Measurements from ENCODE around the gene CELF2.

The CELF2 gene

DNA sequence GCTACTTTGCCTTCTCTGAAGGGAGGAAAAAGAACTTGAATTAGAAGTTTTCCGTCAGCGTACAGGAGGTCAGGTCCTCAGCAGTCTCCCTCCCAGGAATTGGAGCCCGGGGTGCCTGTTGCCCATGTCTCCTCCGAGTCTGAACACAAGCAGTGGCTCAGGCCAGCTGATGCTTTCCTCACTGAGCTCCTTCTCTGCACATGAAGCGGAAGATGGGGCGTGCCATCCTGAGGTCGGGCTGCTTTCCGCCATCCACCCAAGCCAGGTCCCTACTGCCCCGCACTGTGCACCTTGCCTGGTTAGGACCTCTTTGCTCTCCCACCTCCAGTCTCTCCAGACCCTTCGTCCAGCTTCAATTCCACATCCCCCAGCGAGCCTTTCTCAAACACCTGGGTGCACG is 237.5 kb downstream of the CELF2 start:
- no peak for DNase-seq

DNA sequence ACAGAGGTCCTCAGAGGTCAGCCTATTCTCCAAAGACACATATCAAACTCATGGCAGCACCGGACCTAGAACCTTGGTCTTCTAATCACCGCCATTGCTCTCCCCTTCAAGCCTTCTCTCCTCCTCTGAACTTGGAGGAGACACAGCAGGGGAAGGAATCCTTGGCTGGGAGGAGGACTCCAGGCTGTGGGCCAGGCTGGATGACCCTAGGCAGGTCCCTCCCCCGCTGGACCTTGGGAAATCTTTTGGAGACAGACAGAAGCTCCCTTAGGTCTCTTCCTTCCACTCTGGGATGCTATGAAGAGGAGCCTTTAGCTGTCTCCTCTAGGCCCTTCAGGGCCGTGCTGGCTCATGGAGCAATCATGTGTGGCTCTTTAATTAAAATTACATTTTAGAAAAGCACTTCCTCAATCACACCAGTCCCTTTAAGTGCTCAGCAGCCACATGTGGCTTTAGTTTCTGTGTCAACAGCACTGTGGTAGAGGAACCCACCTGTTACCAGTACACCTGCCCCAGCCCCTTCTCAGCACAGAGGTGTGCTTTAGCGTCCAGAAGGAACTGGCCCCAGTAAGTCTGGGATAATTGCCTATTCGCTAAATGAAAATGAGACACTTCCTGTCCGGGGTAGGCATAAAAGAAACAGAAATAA is 238.2 kb downstream of the CELF2 start:
- no peak for DNase-seq

GRCh38 chr10:11256896-11257295 is 239.2 kb downstream of the CELF2 start:
- no peak for DNase-seq

GRCh38 chr10:11257440-11258090 is 239.9 kb downstream of the CELF2 start:
- DNase-seq = no peak

DNA sequence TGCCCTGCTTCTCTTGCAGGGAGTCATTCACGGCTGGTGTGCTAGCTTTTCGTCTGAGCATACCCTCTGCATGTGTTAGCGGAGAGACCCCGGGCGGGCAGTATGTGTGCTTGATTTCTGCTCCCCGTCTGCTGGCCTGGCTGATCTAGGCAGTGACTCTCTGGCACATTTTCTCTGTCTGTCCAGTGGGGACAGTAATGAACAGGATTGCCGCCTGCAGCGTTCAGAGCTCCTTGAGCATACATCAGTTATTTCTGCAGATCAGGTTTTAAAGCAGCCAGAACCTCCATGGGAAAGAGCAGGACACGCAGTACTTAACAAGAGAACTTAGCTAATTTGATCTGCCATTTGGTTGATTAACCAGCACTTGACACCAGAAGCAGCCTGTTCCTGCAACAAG is 242.5 kb downstream of the CELF2 start:
- peak; percentile 51 for DNase-seq

DNA sequence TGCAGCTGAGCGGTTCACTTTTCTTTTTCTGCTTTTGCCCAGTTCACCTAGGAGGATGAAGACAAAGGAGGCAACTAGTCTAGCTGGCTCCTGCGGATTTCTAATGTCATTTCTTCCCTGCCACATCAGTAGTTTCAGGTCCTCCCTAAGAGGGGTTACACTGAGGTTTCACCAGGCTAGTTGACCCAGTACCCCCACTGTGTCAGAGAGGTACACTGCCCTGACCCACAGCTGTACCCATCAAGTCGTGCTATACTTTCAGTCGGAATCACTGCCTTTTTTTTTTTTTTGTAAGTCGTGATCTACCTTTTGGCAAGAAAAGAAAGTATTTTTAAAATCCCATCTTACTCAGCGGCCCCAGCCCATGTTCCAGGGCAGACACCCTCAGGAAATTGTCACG is 243.5 kb downstream of the CELF2 start:
- DNase-seq = no peak

DNA sequence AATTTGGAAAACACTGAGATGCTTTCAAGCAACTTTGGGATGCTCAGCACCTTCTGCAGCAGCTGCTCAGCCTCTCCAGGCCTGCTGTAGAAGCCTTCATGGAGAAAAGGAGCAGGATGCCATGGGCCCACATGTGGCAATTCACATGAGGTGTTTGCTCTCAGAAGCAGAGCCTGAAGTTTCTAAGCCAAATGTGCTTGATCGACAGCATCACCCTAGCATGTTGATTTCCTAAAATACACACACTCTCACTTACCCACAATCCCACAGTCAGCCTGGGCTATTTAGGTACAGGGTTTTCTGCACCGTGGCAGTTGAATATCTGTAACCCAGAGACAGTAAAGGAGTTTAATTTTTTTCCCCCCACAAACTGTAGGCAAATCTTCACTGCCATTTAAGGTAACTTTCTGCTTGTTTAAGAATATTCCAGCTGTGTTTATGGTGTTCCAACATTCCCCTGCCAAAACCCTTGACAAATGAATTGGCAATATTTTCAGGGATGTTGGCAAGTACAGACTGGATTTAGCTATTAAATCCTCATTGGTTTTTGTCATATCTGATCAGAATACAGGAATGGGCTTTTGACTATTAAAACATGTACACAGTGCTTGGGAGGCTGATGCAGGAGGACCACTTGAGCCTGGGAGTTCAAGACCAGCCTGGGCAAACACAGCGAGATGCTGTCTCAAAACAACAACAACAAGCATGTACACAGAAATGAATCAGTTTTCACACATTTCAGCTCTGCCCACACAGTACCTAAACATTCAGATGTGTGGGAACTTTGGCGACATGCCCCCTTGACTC is 244.2 kb downstream of the CELF2 start:
- DNase-seq = no peak

DNA sequence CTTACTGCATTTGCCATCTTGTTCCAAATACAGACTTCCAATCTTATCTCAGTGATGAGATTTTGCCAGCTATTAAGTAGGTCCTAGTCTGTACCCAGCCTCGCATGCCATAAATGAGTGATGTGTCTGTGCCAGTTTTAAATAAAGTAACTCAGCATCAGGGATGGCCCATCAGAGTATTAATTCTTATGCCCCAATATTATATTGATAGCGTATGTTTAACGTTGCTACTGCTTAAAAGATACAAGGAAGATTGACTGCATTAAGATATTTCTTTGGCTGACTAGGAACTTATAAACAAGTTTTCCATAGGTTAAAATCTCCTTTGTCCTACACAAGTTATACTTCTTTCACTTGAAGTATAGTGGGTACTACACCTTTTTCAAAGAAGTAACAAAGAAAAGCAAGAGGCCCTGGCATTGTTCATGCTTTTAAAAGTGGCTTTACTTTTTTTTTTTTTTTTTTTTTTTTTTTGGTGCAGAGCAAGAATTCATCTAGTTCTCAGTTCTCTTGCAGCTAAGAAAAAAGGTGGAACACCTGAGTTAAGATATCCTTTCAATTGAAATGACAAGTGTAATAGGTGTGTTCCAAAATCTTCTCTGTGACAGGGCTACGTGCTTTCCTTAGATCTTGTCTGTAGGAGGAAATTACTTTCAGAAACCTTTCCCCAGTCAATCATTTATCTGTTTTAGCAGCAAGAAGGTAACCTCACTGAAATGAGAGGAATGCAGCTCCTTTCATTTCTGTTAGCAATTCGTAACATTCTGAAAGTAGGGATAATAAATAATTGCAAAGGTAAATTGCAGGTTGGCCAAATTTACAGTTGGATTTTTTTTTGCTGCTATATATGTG is 245.0 kb downstream of the CELF2 start:
- no peak for DNase-seq

DNA sequence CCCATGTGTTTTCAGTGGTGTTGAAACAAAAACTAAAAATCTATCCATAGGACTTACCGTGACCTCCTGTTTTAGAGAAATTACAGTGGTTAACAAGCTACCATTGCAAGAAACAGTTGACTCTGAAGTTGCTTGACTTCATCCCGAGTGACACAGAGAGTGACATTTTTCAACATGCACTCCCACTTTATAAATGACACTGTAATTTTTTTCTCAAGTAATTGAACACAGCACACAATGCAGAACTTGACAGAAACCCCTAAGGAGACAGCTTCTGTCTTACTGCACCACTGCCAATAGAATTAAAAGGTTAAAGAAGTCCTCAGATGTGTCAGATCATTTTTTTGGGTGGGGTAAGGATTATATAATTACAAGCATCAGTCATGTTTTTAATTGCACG is 246.1 kb downstream of the CELF2 start:
- DNase-seq = no peak

- DNase-seq = peak; percentile 36
Observed at GRCh38 chr10:11264296-11265048, 246.8 kb downstream of the CELF2 start.

DNA sequence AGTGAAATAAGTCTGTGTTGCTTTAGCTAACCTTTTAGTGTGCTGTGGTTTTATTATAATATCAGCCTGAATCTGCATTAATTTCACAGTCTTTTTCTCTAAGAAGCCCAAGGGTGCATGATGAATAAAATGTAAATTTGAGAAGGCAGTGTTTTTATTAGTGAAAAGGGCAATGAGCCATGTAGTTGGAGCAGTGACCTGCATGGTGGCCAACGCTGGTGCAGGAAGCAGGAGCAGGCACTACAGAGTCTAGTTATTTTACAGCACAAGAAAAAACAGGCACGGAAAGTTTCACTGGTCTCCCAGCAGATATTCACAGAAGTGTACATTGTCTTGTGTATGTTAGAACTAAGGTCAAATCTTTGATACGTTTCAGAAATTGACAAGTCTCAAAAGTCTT is 247.8 kb downstream of the CELF2 start:
- no peak for DNase-seq

GRCh38 chr10:11266426-11266825 is 248.8 kb downstream of the CELF2 start:
- DNase-seq = peak; percentile 41

DNA sequence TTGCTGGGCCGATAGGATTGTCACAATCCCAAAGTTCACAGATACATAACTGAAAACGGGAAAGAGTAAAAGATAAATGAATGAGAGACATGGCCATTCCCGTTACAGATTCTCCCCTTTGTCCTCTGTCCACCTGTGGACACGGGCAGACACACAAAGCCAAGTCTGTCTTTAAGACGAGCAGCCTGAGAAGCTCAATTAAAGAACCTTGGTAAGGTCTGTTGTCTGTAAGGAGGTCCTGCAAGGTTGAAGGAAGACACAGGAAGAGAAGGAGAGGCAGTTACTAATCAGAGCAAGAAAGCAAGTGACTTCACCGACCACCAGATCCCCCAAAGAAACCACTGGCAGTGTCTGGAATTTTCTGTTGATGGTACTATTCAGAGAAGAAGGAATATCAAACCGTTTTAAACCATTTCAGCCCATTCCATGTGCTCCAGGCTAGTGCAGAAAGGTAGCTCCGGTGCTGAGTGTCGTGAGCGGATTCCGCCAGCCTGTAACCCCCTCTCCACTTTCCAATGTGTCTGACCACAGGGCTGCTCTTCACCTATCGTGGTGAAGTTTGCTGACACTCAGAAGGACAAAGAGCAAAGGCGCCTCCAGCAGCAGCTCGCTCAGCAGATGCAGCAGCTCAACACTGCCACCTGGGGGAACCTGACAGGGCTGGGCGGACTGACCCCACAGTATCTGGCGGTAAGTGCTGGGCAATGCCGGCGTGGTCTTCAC is 252.6 kb downstream of the CELF2 start:
- peak; percentile 95 for DNase-seq

- no peak for DNase-seq
Observed at GRCh38 chr10:11270858-11271179, 253.1 kb downstream of the CELF2 start.

DNA sequence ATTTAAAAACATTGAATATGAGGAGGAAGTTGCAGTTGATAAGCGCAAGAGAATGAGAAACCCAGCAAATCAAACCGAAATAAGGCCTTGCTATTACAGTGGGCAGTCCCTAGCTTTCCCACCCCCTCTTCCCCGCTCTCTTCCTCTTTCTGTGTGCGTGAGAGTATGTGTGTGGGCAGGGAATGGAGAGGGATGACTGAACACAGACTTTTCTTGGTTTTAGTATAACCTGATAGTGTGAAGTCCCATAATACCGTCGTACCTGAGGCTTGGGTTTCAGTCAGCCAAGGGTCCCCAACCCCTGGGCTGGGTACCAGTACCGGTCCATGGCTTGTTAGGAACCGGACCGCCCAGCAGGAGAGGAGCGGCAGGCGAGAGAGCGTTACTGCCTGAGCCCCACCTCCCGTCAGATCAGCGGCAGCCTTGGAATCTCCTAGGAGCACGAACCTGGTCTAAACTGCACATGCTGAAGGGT is 255.3 kb downstream of the CELF2 start:
- DNase-seq = no peak

DNA sequence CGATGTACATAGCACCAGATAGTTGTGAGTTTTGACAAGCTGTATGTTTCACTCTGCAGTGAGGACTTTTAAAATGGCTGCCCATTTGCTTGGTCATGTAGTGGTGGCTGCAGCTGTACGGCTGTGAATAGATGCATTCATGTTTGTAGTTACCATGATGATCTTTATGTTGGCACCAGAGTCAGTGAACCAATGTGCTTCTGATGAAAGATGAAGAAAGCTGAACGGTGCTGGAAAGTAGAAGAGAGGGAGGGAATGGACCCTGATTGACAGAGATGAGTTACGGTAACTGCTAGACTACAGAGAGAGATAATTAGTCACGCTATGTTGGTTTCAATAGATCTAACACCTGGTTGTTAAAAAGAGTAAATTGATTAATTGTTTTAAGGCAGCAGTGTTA is 256.8 kb downstream of the CELF2 start:
- no peak for DNase-seq

GRCh38 chr10:11275651-11276050 is 258.0 kb downstream of the CELF2 start:
- no peak for DNase-seq

DNA sequence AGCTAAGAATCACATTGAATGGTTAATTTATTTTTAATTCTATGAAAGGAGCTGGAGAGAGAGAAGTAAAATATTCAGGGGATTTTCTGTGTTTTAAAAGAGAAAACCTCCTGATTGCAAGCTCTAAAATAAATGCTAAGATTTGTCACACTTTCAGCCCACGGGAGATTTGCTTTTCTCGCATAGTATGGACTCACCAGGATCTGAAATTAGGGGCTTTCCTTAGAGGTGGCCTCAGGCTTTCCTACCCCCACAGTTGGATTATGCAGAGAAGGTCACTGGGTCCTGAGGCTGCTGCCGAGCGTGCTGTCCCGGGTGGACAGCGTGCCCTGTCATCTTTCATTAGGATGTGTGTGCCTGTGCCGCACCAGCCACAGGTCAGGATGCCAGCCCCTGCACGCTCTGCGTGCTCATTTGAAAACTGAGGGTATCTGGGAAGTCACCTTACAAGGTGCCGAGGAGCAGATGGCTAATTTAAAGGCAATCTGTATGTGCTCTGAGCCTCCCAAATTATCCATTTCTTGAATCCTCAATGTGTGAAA is 258.8 kb downstream of the CELF2 start:
- peak; percentile 49 for DNase-seq

- DNase-seq = no peak
Observed at GRCh38 chr10:11279314-11279713, 261.6 kb downstream of the CELF2 start.

GRCh38 chr10:11280187-11280932 is 262.7 kb downstream of the CELF2 start:
- no peak for DNase-seq

- no peak for DNase-seq
Observed at GRCh38 chr10:11282156-11282555, 264.5 kb downstream of the CELF2 start.

All from eye (tissue), 1 donor.